Heart left ventricle (tissue), 13 donors: ENCODE measurements around the gene ZDHHC21.

Experiments
- CTCF ChIP-seq, 12 donors: fragments of 200-600 bp; sonication (generic) in 4 of 12; IDR thresholded peaks; one replicate each; pipeline versions ENCODE4 v1.5.0 to v1.8.0; 2018 to 2022; ENCODE audit warnings: antibody characterized with exemption in 12 of 12, mild to moderate bottlenecking in 5 of 12
- POLR2A ChIP-seq, 2 donors: fragments of 450-650 bp; IDR thresholded peaks; one replicate each; pipeline ENCODE4 v1.6.1; 2017; ENCODE audit warnings: antibody characterized with exemption in 2 of 2, mild to moderate bottlenecking in 2 of 2, moderate library complexity in 2 of 2
- donor health status: ischemic (EF 13 %, LVEDD 7.1; RV severe dilation, severe dysfunction).
- donor health status: DM: no; HTN: yes; CAD: no.
- donor health status: DM: no; HTN: no; CAD: no.
- donor health status: ischemic (EF 25% LVEDD 6.9; RV normal size, moderate dysfunction).
- donor health status: ischemic (EF 25% LVEDD 5.7; RV mildly dilated, moderate dysfunction).
- donor health status: ischemic (EF 35%, LVEDD 5.7; RV mildly dilated, moderate dysfunction).
- donor health status: nonischemic (EF 11% LVEDD 7.7; RV severe dilation, severe dysfunction).
- donor health status: DM: yes; HTN: yes; CAD: no.
- donor health status: PGD.
- donor health status: ischemic (EF 29% LVEDD 5.4; RV normal size, mild dysfunction).
- donor health status: nonischemic (EF 23%, LVEDD 6.1; RV moderate dilation, normal function).

DNA sequence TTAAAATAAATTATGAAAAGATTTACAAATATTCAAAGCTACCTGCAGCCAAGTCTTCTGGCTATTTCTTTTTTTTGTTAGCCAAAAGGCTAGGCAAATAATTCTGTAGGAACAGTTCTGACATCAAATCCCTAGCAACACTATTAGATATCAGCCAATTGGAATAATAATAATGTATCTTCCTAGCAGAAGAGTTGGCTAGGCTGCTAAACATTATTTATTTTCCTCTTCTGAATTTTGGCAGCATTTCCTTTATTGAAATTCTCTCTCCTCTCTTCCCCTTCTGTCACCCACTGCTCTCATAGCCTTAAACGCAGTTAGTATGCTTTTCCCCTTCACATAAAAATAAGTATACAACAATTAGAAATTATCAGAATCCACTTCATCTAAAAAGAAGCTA, 42.6 kb downstream of the ZDHHC21 start:
- TF ChIP-seq CTCF (IDR thresholded peaks at IDR 0.05) (no peak), POLR2A (IDR thresholded peaks at IDR 0.05) (no peak)
